DMS79 (cell line): ENCODE data around the gene CHRNA1.

Experiments used
- DNase-seq: peaks from one replicate; lab custom pipeline; 2025; lab: John Stamatoyannopoulos, UW

CHRNA1 gene

GRCh38 chr2:174760845-174761473 lies 3.3 kb downstream of the CHRNA1 start:
- no peak for DNase-seq

- DNase-seq = no peak
Measured at GRCh38 chr2:174759381-174760065, 4.7 kb downstream of the CHRNA1 start.

- no peak for DNase-seq
Measured at GRCh38 chr2:174756743-174757142, 7.5 kb downstream of the CHRNA1 start.

- no peak for DNase-seq
Measured at GRCh38 chr2:174753038-174753633, 11.1 kb downstream of the CHRNA1 start.

- DNase-seq = no peak
Measured at GRCh38 chr2:174752403-174753037, 11.8 kb downstream of the CHRNA1 start.

GRCh38 chr2:174750923-174751441 lies 13.3 kb downstream of the CHRNA1 start:
- DNase-seq = no peak

- DNase-seq = no peak
Measured at GRCh38 chr2:174749793-174750192, 14.5 kb downstream of the CHRNA1 start.

- peak; percentile 15 for DNase-seq
Measured at GRCh38 chr2:174748948-174749347, 15.3 kb downstream of the CHRNA1 start.

- no peak for DNase-seq
Measured at GRCh38 chr2:174745142-174745541, 19.1 kb downstream of the CHRNA1 start.

GRCh38 chr2:174744111-174744510 lies 20.2 kb downstream of the CHRNA1 start:
- no peak for DNase-seq

- DNase-seq = no peak
Measured at GRCh38 chr2:174740721-174741120, 23.6 kb downstream of the CHRNA1 start.

- no peak for DNase-seq
Measured at GRCh38 chr2:174738841-174739240, 25.4 kb downstream of the CHRNA1 start.

- DNase-seq = no peak
Measured at GRCh38 chr2:174731546-174731945, 32.7 kb downstream of the CHRNA1 start.

- DNase-seq = no peak
Measured at GRCh38 chr2:174730698-174731018, 33.6 kb downstream of the CHRNA1 start.

- peak; percentile 24 for DNase-seq
Measured at GRCh38 chr2:174729797-174730697, 34.2 kb downstream of the CHRNA1 start.

- DNase-seq = no peak
Measured at GRCh38 chr2:174728096-174728495, 36.2 kb downstream of the CHRNA1 start.

- DNase-seq = no peak
Measured at GRCh38 chr2:174726212-174726611, 38.1 kb downstream of the CHRNA1 start.

- DNase-seq = no peak
Measured at GRCh38 chr2:174722942-174723592, 41.2 kb downstream of the CHRNA1 start.

GRCh38 chr2:174719016-174719415 lies 45.3 kb downstream of the CHRNA1 start:
- DNase-seq = no peak

- no peak for DNase-seq
Measured at GRCh38 chr2:174718591-174718990, 45.7 kb downstream of the CHRNA1 start.

GRCh38 chr2:174717916-174718315 lies 46.4 kb downstream of the CHRNA1 start:
- DNase-seq = no peak
